SU-DHL-6 (cell line): ENCODE results near the gene CPPED1.

Source experiments
- EZH2phosphoT487 ChIP-seq: fragments of 200-600 bp; sonication (generic), shearing (Covaris generic); conservative IDR thresholded peaks from 2 replicates; pipeline ENCODE4 v1.6.1; 2018; ENCODE audit warnings: mild to moderate bottlenecking, antibody characterized with exemption, low read length, moderate library complexity, mixed read lengths
- TF ChIP-seq, protein P1 (sequence below): fragments of 200-600 bp; sonication (generic); IDR thresholded peaks from one replicate; pipeline ENCODE4 v1.5.1; 2017; ENCODE audit warnings: antibody characterized with exemption, mild to moderate bottlenecking, low read length, moderate library complexity; ENCODE audit not compliant: insufficient read depth, poor library complexity, severe bottlenecking

DNA sequence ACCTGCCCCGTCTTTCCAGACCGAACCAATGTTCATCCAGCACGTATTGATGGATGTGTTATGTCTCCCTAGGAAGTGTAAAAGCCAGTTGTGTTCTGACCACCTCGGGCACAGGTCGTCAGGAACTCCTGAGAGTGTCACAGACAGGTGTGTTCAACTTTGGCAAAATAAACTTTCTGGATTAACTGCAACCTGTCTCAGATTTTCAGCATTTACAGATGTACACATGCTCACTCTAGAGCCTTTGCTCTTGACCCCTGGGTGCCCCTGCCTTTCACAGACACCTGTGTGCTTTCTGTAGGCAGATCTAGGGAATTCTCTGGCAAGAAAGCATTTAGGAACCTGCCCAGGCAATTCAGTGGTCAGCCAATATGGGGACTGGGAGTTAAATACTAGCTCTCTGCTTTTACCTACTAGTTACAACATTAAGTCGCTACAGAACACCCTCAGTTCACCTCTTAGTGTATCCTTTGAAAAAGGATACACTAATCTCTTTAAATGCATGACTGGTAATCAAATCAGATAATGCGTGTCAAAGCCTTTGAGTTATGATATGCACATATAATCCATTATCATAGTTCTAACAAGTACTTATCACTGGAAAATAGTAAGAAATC lies 188.9 kb downstream of the CPPED1 start:
- TF ChIP-seq, protein P1, sequence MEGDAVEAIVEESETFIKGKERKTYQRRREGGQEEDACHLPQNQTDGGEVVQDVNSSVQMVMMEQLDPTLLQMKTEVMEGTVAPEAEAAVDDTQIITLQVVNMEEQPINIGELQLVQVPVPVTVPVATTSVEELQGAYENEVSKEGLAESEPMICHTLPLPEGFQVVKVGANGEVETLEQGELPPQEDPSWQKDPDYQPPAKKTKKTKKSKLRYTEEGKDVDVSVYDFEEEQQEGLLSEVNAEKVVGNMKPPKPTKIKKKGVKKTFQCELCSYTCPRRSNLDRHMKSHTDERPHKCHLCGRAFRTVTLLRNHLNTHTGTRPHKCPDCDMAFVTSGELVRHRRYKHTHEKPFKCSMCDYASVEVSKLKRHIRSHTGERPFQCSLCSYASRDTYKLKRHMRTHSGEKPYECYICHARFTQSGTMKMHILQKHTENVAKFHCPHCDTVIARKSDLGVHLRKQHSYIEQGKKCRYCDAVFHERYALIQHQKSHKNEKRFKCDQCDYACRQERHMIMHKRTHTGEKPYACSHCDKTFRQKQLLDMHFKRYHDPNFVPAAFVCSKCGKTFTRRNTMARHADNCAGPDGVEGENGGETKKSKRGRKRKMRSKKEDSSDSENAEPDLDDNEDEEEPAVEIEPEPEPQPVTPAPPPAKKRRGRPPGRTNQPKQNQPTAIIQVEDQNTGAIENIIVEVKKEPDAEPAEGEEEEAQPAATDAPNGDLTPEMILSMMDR: no peak
- no peak for TF ChIP-seq EZH2phosphoT487
